ENCODE measurements around the gene ABHD16B.

ABHD16B gene

GRCh38 chr20:63829945-63830835, 31.1 kb upstream of the ABHD16B start:
- Mint-ChIP-seq H3K4me3 (peak overlapping the region; percentile 88 to 94), H3K4me1 (peaks cover 13 to 20% of the 10 kb centered on the region in 2 donors), H3K36me3 (peaks cover 0 to 2% of the 10 kb centered on the region in 2 donors), H3K9me3 (no peaks in the 10 kb centered on the region), H3K27me3 (peaks cover 32 to 40% of the 10 kb centered on the region in 2 donors), H3K27ac (peak overlapping the region; percentile 85)
- peak; percentile 19 to 33 for ATAC-seq (replicated peaks)
- no peak for DNase-seq

- Mint-ChIP-seq H3K27me3 (peaks cover 23 to 32% of the 10 kb centered on the region in 2 donors), H3K4me1 (peaks cover 15 to 20% of the 10 kb centered on the region in 2 donors), H3K27ac (peak within 1 kb of the TSS; percentile 85), H3K9me3 (no peaks in the 10 kb centered on the region), H3K4me3 (peak within 1 kb of the TSS; percentile 88 to 94), H3K36me3 (peaks cover 0 to 2% of the 10 kb centered on the region in 2 donors)
- DNase-seq (no peak), ATAC-seq (replicated peaks) (peak; percentile 47 to 71)
Measured at GRCh38 chr20:63830841-63831588, 30.3 kb upstream of the ABHD16B start, which contains the start of gene ZBTB46. Gene ZBTB46 (minus strand): TSS chr20:63831264. CDS start chr20:63790757, 40,507 bp downstream.

- H3K36me3 Mint-ChIP-seq, result peaks cover 0 to 2% of the 10 kb centered on the region in 2 donors
- H3K27ac Mint-ChIP-seq, result no peak overlapping the region
- H3K4me1 Mint-ChIP-seq, result peaks cover 15 to 20% of the 10 kb centered on the region in 2 donors
- ATAC-seq (replicated peaks) (peak in 1 of 2 donors; percentile 18), DNase-seq (no peak)
- no peaks in the 10 kb centered on the region for H3K9me3 Mint-ChIP-seq
- H3K4me3 Mint-ChIP-seq, result peak overlapping the region in 1 of 2 donors; percentile 4
- peaks cover 20 to 31% of the 10 kb centered on the region in 2 donors for H3K27me3 Mint-ChIP-seq
Measured at GRCh38 chr20:63831646-63831992, 29.7 kb upstream of the ABHD16B start.

GRCh38 chr20:63831993-63832686, 29.2 kb upstream of the ABHD16B start:
- Mint-ChIP-seq H3K36me3 (peaks cover 0 to 2% of the 10 kb centered on the region in 2 donors), H3K27me3 (peaks cover 16 to 26% of the 10 kb centered on the region in 2 donors), H3K4me1 (peaks cover 15 to 22% of the 10 kb centered on the region in 2 donors), H3K27ac (no peak overlapping the region), H3K4me3 (peak overlapping the region; percentile 41 to 67), H3K9me3 (no peaks in the 10 kb centered on the region)
- DNase-seq (no peak), ATAC-seq (replicated peaks) (peak in 1 of 2 donors; percentile 8)

DNA sequence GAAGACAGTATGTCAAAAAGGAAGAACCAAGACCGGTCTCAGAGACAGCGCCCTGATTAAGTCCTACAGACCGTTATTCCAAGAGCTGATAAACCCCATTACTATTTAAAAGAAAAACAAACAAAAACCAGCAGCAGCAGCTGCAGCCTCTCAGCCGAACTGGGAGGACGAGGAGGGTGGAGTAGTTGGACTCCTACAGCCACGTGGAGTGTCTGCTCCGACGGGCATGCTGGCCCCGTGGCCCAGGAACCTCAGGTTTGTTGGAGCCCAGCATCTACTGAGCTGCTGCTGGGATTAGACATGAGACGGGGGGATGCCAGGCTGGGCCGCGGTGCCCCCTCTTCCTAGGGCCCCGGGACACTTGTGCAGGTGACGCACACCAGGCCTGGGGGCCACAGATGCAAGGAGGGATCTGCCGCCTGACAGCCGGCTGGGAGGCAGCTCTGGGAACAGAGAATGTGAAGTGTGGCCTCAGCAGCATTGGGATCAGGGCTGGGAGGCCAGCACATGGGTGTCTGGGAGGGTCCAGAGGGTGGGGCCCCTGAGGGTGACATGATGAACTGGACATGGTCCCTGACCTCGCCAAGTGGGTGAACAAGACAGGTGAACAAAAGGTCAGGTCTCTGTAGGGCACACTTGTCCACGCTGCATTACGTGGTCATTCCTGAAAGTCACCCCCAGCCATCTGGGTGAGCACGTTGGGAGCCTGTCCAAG, 27.4 kb upstream of the ABHD16B start:
- H3K4me3 Mint-ChIP-seq, result no peak overlapping the region
- no peaks in the 10 kb centered on the region for H3K9me3 Mint-ChIP-seq
- DNase-seq (no peak), ATAC-seq (replicated peaks) (no peak)
- H3K4me1 Mint-ChIP-seq, result peaks cover 20 to 31% of the 10 kb centered on the region in 2 donors
- no peak overlapping the region for H3K27ac Mint-ChIP-seq
- H3K27me3 Mint-ChIP-seq, result peaks cover 15 to 21% of the 10 kb centered on the region in 2 donors
- peaks cover 0 to 2% of the 10 kb centered on the region in 2 donors for H3K36me3 Mint-ChIP-seq

DNA sequence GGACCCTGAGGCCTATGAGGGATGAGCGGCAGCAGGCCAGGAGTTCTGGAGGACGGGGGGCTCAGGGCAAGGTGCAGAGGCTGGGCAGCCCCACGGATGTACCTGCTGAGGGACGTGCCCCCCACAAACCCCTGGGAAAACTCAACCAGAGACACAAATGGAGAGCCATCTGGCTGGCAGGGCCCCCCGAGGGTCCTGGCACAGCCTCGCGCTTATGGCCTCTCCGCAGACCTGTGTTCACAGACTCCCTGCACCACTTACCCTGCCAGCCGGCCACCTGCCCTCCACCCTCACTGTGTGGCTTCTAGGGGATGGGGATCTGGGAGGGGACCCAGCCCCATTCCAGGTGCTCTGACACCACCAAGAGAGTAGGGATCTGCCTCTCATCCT, 26.8 kb upstream of the ABHD16B start:
- DNase-seq (no peak), ATAC-seq (replicated peaks) (no peak)
- Mint-ChIP-seq H3K27ac (no peak overlapping the region), H3K4me1 (peaks cover 15 to 25% of the 10 kb centered on the region in 2 donors), H3K4me3 (no peak overlapping the region), H3K27me3 (peaks cover 15 to 16% of the 10 kb centered on the region in 2 donors), H3K36me3 (peaks cover 0 to 2% of the 10 kb centered on the region in 2 donors), H3K9me3 (no peaks in the 10 kb centered on the region)

DNA sequence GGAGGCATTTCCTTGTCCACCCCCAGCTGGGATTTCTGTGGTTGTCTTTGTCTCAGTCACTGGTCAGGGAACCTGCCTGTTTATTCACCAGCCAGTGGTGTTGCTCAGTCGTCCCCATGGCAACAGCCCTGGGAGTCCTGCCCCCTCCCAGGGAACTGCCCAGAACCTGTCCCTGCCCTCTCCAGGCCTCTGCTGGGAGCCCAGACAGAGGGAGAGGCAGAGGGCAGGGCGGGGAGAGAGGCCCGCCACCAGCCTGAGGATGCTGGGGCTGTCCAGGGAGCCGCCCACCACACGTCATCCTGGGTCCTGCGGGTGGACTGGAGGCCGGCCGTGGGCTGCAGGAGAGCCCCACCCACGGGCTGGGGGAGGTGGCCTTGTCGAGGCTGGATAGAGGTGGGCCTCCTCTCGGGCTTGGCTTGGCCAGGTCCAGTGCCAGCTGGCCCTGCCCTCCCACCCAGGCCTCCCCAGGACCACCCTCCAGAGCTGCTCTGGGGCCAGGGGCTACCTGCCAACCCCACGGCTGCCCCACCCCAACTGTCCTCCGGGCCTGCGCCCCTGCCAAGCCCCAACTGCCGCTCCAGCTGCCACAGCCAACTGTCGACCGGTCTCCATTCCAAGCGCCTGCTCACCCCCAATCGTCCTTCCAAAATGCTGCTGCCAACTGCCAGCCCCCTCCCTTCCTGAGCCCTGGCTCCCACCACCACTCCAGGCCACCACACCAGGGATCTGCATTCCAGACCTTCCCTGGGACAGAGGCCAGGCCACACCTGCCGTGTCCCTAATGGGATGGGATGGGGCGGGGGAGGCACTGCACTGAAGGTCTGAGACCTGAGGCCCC, 26.1 kb upstream of the ABHD16B start:
- ATAC-seq (replicated peaks) (no peak), DNase-seq (no peak)
- Mint-ChIP-seq H3K9me3 (no peaks in the 10 kb centered on the region), H3K36me3 (no peaks in the 10 kb centered on the region), H3K4me1 (peaks cover 10 to 25% of the 10 kb centered on the region in 2 donors), H3K4me3 (no peak overlapping the region), H3K27me3 (peaks cover 13 to 15% of the 10 kb centered on the region in 2 donors), H3K27ac (no peak overlapping the region)

DNA sequence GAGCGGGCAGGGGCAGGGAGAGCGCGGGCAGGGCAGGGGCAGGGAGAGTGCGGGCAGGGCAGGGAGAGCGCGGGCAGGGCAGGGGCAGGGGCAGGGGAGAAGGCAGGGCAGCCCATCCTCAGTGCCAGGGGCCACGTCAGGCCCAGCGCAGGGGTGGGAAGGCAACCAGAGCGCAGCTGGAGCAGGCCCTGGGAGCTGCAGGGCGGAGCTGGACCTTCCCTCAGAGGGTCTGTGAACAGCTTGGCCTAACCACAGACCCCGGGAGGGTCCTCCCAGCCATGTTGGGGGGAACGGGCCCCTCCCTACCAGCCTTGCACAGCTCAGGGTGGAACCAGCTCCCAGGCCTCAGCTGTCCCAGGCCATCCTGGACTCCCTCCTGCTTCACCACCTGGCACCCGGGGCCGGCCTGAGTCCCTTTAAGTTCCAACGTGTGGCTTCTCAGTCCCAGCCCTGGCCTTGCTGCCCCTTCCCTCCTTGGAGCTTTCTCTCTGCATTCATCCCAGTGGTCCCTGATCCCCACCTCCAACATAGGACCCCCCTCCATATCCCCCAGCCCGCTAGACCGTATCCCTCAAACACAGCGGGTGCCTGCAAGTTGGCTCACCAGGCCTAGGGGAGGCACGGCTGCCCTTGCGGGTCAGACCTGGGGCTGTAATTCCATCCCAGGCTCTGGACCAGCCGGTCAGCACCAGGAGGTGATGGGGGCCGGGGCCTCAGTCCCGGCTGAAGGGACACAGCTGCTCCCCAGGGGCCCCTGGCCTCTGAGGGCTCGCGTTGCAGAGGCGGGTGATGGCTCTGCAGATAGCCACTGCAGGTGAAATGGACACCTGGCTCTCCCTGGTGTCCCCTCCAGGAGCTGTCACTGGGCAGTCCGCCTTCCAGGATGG, 24.6 kb upstream of the ABHD16B start:
- H3K27ac Mint-ChIP-seq, result peak overlapping the region; percentile 70
- DNase-seq (no peak), ATAC-seq (replicated peaks) (no peak)
- H3K4me1 Mint-ChIP-seq, result peaks cover 14 to 32% of the 10 kb centered on the region in 2 donors
- H3K4me3 Mint-ChIP-seq, result no peak overlapping the region
- H3K9me3 Mint-ChIP-seq, result no peaks in the 10 kb centered on the region
- H3K27me3 Mint-ChIP-seq, result peaks cover 15 to 17% of the 10 kb centered on the region in 2 donors
- no peaks in the 10 kb centered on the region for H3K36me3 Mint-ChIP-seq

DNA sequence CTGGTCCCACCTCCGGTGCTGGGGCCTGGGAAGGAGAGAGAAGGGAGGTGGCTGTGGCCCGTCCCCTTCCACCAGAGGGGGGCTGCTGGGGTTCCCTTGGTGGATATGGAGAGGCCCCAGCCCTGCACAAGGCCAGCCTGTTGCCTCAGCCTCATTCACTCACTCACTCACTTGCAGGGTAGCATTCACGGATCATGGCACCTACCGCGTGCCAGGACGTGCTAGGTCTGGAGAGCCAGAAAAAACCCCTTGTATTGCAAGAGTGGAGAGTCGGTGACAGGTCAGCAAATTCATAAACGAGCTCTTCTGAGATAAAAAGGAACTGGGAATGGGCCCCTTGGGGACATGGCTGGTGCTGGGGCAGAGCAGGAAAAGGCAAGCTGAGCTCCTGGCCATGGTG, 23.8 kb upstream of the ABHD16B start:
- H3K27ac Mint-ChIP-seq, result peak overlapping the region; percentile 70

GRCh38 chr20:63839620-63840019, 21.7 kb upstream of the ABHD16B start:
- H3K36me3 Mint-ChIP-seq, result no peaks in the 10 kb centered on the region
- H3K4me1 Mint-ChIP-seq, result peaks cover 29 to 53% of the 10 kb centered on the region in 2 donors
- H3K27me3 Mint-ChIP-seq, result peaks cover 16 to 27% of the 10 kb centered on the region in 2 donors
- ATAC-seq (replicated peaks), result no peak
- H3K27ac Mint-ChIP-seq, result no peak overlapping the region
- H3K9me3 Mint-ChIP-seq, result no peaks in the 10 kb centered on the region
- H3K4me3 Mint-ChIP-seq, result no peak overlapping the region
- no peak for DNase-seq

More for the DNA sequence above, 23.8 kb upstream of the ABHD16B start:
- Mint-ChIP-seq H3K4me1 (peaks cover 20 to 37% of the 10 kb centered on the region in 2 donors), H3K4me3 (no peak overlapping the region), H3K36me3 (no peaks in the 10 kb centered on the region), H3K27me3 (peaks cover 12 to 21% of the 10 kb centered on the region in 2 donors), H3K9me3 (no peaks in the 10 kb centered on the region)
- DNase-seq, result no peak
- peak in 1 of 2 donors; percentile 16 for ATAC-seq (replicated peaks)

DNA sequence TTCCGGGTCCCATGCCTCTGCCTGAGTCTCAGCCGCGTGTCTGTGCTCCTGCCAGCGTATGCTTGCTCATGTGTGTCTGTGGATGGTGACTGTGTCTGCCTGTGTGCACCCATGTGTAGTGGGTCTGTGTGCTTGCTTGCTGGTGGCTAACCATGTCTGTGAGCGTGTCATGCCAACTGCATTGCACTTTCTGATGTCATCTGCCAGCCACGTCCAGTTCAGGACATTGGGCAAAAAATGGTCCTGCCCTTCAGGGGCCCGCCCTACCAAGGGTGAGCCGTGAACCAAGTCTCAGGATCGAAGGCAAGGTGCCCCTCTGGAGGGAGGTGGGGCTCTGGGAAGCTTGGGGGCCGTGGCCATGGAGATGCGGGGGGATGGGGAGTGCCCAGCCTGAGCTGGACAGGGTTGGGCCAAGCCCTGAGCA, 20.9 kb upstream of the ABHD16B start:
- H3K36me3 Mint-ChIP-seq, result no peaks in the 10 kb centered on the region
- DNase-seq, result no peak
- peak; percentile 38 to 48 for ATAC-seq (replicated peaks)
- peaks cover 29 to 53% of the 10 kb centered on the region in 2 donors for H3K4me1 Mint-ChIP-seq
- H3K9me3 Mint-ChIP-seq, result no peaks in the 10 kb centered on the region
- peaks cover 24 to 33% of the 10 kb centered on the region in 2 donors for H3K27me3 Mint-ChIP-seq
- no peak overlapping the region for H3K27ac Mint-ChIP-seq
- H3K4me3 Mint-ChIP-seq, result no peak overlapping the region

DNA sequence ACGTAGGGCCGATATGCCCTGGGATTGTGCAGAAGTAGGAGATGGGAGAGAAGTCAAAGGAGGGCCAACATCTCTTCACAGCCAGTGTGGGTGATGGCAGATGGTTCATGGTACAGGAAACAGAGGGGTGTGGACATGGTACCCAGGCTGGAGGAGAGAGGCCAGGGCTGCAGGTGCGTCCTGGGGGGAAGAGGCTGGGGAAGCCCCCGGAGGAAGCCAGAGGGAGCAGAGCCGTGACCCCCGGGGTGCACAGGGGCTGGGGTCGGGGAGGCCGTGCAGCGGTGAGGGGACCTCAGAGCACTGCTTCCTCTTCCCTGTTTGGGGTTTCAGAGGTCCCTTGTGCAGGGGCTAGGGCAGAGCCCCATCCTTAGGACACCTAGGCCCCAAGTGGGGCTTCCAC, 19.0 kb upstream of the ABHD16B start:
- DNase-seq, result no peak
- no peak overlapping the region for H3K27ac Mint-ChIP-seq
- peak; percentile 47 to 61 for ATAC-seq (replicated peaks)
- no peaks in the 10 kb centered on the region for H3K36me3 Mint-ChIP-seq
- no peaks in the 10 kb centered on the region for H3K9me3 Mint-ChIP-seq
- H3K27me3 Mint-ChIP-seq, result peaks cover 31 to 37% of the 10 kb centered on the region in 2 donors
- H3K4me3 Mint-ChIP-seq, result no peak overlapping the region
- H3K4me1 Mint-ChIP-seq, result peaks cover 29 to 55% of the 10 kb centered on the region in 2 donors
